Measurements from ENCODE around the gene SLC47A2.

The SLC47A2 gene

DNA sequence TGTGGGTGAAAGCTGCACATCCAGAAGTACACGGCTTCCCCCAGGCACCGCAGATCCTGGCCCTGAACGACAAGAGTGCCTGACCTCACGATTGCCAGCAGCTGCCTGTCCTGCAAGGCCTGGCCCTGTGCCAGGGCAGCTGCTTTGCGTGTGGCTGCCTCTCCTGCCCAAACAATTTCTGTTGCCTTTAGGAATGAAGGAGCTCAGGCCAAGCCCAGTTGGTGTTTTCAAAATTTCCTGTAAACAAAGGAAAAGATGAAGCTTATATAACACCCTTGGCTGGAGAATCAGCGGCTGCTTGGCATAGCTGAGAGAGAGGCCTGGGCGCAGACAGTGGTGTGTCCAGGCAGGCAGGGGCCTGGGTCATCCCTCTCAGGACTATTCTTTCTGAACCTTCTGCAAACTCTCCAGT lies 11.7 kb upstream of the SLC47A2 start:
- DNase-seq (ENCODE audit: low read depth): no peak
- no peak overlapping the region for H3K4me3 ChIP-seq (ENCODE audit: low read depth, low read length)
- no peak for TF ChIP-seq CTCF (IDR thresholded peaks at IDR 0.05; ENCODE audit: insufficient read depth, low read depth, low read length, missing control alignments)

- TF ChIP-seq CTCF (IDR thresholded peaks at IDR 0.05; ENCODE audit: insufficient read depth, low read depth, low read length, missing control alignments): no peak
- DNase-seq (ENCODE audit: low read depth): no peak
- H3K4me3 ChIP-seq (ENCODE audit: low read depth, low read length): no peak overlapping the region
Observed at GRCh38 chr17:19727501-19728078, 11.2 kb upstream of the SLC47A2 start.

GRCh38 chr17:19726631-19727376 lies 10.4 kb upstream of the SLC47A2 start:
- no peak overlapping the region for H3K4me3 ChIP-seq (ENCODE audit: low read depth, low read length)
- no peak for DNase-seq (ENCODE audit: low read depth)
- no peak for TF ChIP-seq CTCF (IDR thresholded peaks at IDR 0.05; ENCODE audit: insufficient read depth, low read depth, low read length, missing control alignments)

DNA sequence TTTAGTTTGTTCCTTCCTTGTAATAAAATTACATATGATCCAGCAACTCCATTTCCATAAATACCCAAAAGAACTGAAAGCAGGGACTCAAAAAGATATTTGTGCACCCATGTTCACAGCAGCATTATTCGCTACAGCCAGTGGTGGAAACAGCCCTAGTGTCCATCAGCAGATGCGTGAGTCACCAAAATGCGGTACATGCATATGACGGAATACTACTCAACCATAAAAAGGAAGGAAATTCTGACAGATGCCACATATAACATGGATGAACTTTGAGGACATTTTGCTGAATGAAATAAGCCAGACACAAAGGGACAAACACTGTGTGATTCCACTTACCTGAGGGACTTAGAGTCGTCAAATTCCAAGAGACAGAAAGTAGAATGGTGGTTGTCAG lies 9.1 kb upstream of the SLC47A2 start:
- DNase-seq (ENCODE audit: low read depth): no peak
- no peak for TF ChIP-seq CTCF (IDR thresholded peaks at IDR 0.05; ENCODE audit: insufficient read depth, low read depth, low read length, missing control alignments)

DNA sequence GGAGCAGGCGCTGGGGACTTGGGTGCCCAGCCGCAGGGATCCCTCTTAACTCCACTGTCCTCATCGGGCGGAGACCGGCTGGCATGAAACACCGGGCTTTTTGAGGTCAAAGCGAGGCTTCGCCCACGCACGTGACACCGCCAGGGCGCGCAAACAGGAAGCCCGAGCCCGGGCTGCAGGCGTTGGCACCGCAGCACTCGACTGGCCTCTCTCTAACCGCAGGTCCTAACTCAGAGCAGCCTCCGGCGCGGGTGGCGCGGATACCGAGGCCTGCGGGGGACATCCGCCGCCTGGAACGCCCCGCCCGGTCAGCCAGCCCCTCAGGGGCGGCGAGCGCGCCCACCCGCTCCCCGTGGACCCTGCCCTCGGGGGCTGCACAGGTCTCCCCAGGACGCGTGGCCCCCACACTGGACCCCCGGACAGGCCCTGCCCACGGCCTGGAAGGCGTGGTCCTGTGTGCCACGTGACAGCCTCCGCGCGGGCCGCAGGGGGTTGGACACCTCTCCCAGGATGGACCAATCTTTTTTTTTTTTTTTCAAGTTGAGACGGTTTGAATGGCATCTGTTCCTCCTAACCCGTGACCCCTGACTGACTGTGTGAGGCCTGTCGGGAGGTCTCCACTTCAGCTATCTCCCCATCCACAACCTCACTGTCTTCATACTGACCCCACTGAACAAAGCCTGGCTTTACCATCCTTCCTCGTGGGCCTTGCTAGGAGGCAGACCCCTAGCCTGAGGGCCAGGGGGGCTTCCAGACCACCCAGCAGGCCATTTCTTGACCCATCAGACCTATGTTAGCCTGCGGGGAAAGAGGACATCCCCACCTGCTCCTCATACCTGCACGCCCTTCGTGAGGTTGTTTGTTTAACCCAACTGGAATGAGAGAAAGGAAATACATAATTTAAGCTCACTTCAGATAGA lies 8.4 kb upstream of the SLC47A2 start:
- peak; percentile 37 for DNase-seq (ENCODE audit: low read depth)
- TF ChIP-seq CTCF (IDR thresholded peaks at IDR 0.05; ENCODE audit: insufficient read depth, low read depth, low read length, missing control alignments): no peak
- H3K4me3 ChIP-seq (ENCODE audit: low read depth, low read length): peak overlapping the region; percentile 23

More for the DNA sequence above, 9.1 kb upstream of the SLC47A2 start:
- H3K4me3 ChIP-seq (ENCODE audit: low read depth, low read length): no peak overlapping the region

- H3K4me3 ChIP-seq (ENCODE audit: low read depth, low read length): no peak overlapping the region
- no peak for DNase-seq (ENCODE audit: low read depth)
- TF ChIP-seq CTCF (IDR thresholded peaks at IDR 0.05; ENCODE audit: insufficient read depth, low read depth, low read length, missing control alignments): no peak
Observed at GRCh38 chr17:19723964-19724363, 7.6 kb upstream of the SLC47A2 start.
